ENCODE measurements around the gene ARNT2. TPM values are rescaled to one million over a fixed set of nuclear protein-coding genes. Genes with fewer than 3 reads are reported as not detected.

ARNT2 gene
- polyA plus RNA-seq, 1 of the 3 experiments (the other 2 are of a cell fraction): 17.0 TPM

DNA sequence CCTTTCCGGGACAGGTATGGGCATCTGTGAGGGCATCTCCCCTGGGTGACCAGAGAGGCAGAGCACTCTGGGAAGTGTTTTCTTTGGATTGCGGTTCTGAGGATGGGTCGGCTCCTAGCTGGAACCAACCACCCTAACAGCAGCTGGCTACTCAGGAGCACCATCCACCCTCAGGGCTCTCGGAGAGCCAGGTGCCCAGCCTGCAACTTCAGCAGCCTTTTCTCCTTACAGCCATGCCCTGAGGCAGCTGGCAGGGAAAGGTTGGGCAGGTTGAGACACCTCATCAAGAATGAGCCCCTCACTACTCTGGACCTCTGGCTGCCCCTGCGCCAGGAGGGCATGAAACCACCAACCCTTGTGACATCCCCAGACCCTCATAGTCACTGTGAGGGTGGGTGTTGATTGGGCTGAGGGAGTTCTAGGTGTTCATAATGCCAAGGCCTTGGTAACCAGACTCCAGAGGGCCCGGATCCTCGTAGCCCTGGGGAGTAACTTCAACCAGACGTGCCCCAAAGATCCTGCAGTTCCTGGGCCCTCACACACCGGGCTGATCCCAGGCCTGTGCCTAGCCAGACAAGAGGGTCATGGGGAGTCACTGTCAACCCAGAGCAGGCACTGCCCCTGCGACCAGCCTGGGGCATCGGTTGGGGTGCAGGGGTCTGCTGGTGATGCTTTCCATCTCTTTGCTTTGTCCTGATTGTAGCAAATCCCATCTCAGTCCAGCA is 176.5 kb downstream of the ARNT2 start:
- Histone ChIP-seq H3K9me3 (no peaks in the 10 kb centered on the region), H3K4me3 (ENCODE audit: low read depth in 2 of 2, low read length in 1 of 2) (no peak overlapping the region), H4K20me1 (ENCODE audit: insufficient read depth) (no peaks in the 10 kb centered on the region), H3K4me1 (ENCODE audit: control insufficient read depth in 1 of 2, insufficient read depth in 2 of 2, low read depth in 1 of 2, low read length in 1 of 2) (no peaks in the 10 kb centered on the region; a peak in 1 of 4 replicates), H3K9me2 (no peaks in the 10 kb centered on the region), H3K4me2 (no peak overlapping the region), H3F3A (replicated peaks; ENCODE audit: insufficient read depth) (no peaks in the 10 kb centered on the region), H3K9ac (no peak overlapping the region), H3K79me2 (ENCODE audit: insufficient read depth) (no peaks in the 10 kb centered on the region), H2AFZ (ENCODE audit: low read depth) (no peak overlapping the region), H3K36me3 (replicated peaks in 1 of 2; ENCODE audit: control insufficient read depth in 1 of 2, insufficient read depth in 2 of 2, low read length in 1 of 2) (peaks cover 0 to 36% of the 10 kb centered on the region in 2 experiments), H3K27me3 (ENCODE audit: insufficient read depth) (no peaks in the 10 kb centered on the region), H3K27ac (ENCODE audit: low read depth in 2 of 2, low read length in 1 of 2) (no peak overlapping the region)
- ChIA-PET CTCF (interaction anchor here (0.6 to 4.3 kb wide), 4 partner anchors 13 to 389 kb away, joined by 3 to 25 read pairs (median 12); no protein-coding TSS in a partner anchor), POLR2A (no interaction called here)
- TF ChIP-seq, protein P1, sequence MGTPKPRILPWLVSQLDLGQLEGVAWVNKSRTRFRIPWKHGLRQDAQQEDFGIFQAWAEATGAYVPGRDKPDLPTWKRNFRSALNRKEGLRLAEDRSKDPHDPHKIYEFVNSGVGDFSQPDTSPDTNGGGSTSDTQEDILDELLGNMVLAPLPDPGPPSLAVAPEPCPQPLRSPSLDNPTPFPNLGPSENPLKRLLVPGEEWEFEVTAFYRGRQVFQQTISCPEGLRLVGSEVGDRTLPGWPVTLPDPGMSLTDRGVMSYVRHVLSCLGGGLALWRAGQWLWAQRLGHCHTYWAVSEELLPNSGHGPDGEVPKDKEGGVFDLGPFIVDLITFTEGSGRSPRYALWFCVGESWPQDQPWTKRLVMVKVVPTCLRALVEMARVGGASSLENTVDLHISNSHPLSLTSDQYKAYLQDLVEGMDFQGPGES (IDR thresholded peaks at IDR 0.05; ENCODE audit: low read depth, low read length): no peak
- TF ChIP-seq FOSL2 (IDR thresholded peaks at IDR 0.05; ENCODE audit: borderline replicate concordance, low read depth) (no peak), YY1 (IDR thresholded peaks at IDR 0.05; ENCODE audit: low read depth) (no peak), POLR2AphosphoS5 (IDR thresholded peaks at IDR 0.05; ENCODE audit: low read depth, low read length) (no peak), EZH2phosphoT487 (IDR thresholded peaks at IDR 0.05; ENCODE audit: borderline replicate concordance, low read depth) (no peak), SMC3 (IDR thresholded peaks at IDR 0.05; ENCODE audit: low read depth, low read length) (no peak), MAX (IDR thresholded peaks at IDR 0.05; ENCODE audit: low read depth) (no peak), SIN3A (IDR thresholded peaks at IDR 0.05; ENCODE audit: borderline replicate concordance, low read depth, low read length) (no peak), FOXJ3 (CRISPR knock-in tag; IDR thresholded peaks at IDR 0.05) (no peak), JUND (IDR thresholded peaks at IDR 0.05) (no peak), PBX3 (IDR thresholded peaks at IDR 0.05) (no peak), MEF2A (IDR thresholded peaks at IDR 0.05; ENCODE audit: borderline replicate concordance, low read depth) (no peak), TAF1 (IDR thresholded peaks at IDR 0.05; ENCODE audit: borderline replicate concordance, low read depth, low read length) (no peak)
- TF ChIP-seq, protein P2, sequence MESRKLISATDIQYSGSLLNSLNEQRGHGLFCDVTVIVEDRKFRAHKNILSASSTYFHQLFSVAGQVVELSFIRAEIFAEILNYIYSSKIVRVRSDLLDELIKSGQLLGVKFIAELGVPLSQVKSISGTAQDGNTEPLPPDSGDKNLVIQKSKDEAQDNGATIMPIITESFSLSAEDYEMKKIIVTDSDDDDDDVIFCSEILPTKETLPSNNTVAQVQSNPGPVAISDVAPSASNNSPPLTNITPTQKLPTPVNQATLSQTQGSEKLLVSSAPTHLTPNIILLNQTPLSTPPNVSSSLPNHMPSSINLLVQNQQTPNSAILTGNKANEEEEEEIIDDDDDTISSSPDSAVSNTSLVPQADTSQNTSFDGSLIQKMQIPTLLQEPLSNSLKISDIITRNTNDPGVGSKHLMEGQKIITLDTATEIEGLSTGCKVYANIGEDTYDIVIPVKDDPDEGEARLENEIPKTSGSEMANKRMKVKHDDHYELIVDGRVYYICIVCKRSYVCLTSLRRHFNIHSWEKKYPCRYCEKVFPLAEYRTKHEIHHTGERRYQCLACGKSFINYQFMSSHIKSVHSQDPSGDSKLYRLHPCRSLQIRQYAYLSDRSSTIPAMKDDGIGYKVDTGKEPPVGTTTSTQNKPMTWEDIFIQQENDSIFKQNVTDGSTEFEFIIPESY (IDR thresholded peaks at IDR 0.05; ENCODE audit: borderline replicate concordance, low read depth): no peak
- 100% methylated on average over 4 of the region's 11 CpGs for WGBS (ENCODE audit: low lambda C conversion rate)
- DNase-seq: no peak
